GM12878 (cell line): ENCODE data around the gene LRRC47. TPM values are rescaled to one million over a fixed set of nuclear protein-coding genes. Genes with fewer than 3 reads are reported as not detected.

Experiments
- ATAC-seq: fragments of 200-7000 bp; cut with Tn5 transposase; 3 replicates; pipeline ENCODE4 v1.9.1; 2020; ENCODE audit warnings: mild to moderate bottlenecking, moderate library complexity
- BruUV-seq: library from RNA; stranded (reverse); fragments of 400-500 nt; replicated peaks from 2 replicates; lab custom pipeline; 2021; lab: Mats Ljungman, UMichigan
- CTCF ChIA-PET: fragments of 300-600 bp; sonication (Branson Sonifier 250); formaldehyde crosslinking; extraction: SDS; loops from one replicate; lab custom pipeline; 2021; ENCODE audit warnings: inconsistent platforms; lab: Yijun Ruan, JAX
- POLR2A ChIA-PET: fragments of 350-600 bp; formaldehyde crosslinking; extraction: SDS; loops from one replicate; lab custom pipeline; 2021; ENCODE audit warnings: inconsistent platforms; lab: Charles Lee
- RAD21 ChIA-PET: fragments of 300-600 bp; sonication (Branson Sonifier 250); formaldehyde crosslinking; loops from one replicate; lab custom pipeline; 2023; ENCODE audit warnings: antibody characterized with exemption; ENCODE audit not compliant: unreplicated experiment; lab: Charles Lee
- SMC1A ChIA-PET: fragments of 300-600 bp; sonication (Branson Sonifier 250); formaldehyde crosslinking; loops from one replicate; lab custom pipeline; 2023; ENCODE audit not compliant: unreplicated experiment, uncharacterized antibody; lab: Charles Lee
- DNase-seq: peaks from one replicate; pipeline ENCODE4 v3.0.0-alpha.2; 2011; ENCODE audit warnings: low read depth, low spot score
- FAIRE-seq: peaks from 3 replicates; lab custom pipeline; 2011; peaks lifted over from hg19 to GRCh38; lab: Jason Lieb, UNC
- H2AFZ ChIP-seq: 2 replicates; pipeline ENCODE4 v1.6.0; 2011; ENCODE audit warnings: low read depth, low read length, control low read depth; ENCODE audit not compliant: control insufficient read depth
- H3K27ac ChIP-seq: 2 replicates; pipeline ENCODE4 v1.5.1; 2011; ENCODE audit warnings: control low read depth; ENCODE audit not compliant: control insufficient read depth, insufficient read depth
- H3K27me3 ChIP-seq, 2 experiments: replicated peaks in 1 of 2; 2 replicates each; pipeline versions ENCODE4 v1.6.0 to v1.6.1; 2011; ENCODE audit warnings: low read length in 1 of 2; ENCODE audit not compliant: control insufficient read depth in 2 of 2, insufficient read depth in 2 of 2
- H3K36me3 ChIP-seq, 2 experiments: 2 replicates each; pipeline ENCODE4 v1.5.1; 2011; ENCODE audit warnings: low read length in 1 of 2; ENCODE audit not compliant: control insufficient read depth in 2 of 2, insufficient read depth in 2 of 2
- H3K4me1 ChIP-seq: 2 replicates; pipeline ENCODE4 v1.6.1; 2011; ENCODE audit warnings: mild to moderate bottlenecking, low read length, moderate library complexity, mixed read lengths; ENCODE audit not compliant: control insufficient read depth, insufficient read depth
- H3K4me2 ChIP-seq: 2 replicates; pipeline ENCODE4 v1.6.0; 2011; ENCODE audit warnings: control low read depth; ENCODE audit not compliant: control insufficient read depth, insufficient read depth
- H3K4me3 ChIP-seq: fragments of 200-600 bp; sonication (generic); 2 replicates; pipeline ENCODE4 v1.5.1; 2016
- H3K79me2 ChIP-seq: 2 replicates; pipeline ENCODE4 v1.6.0; 2011; ENCODE audit warnings: low read length; ENCODE audit not compliant: control insufficient read depth, insufficient read depth
- H3K9ac ChIP-seq: 2 replicates; pipeline ENCODE4 v1.8.0; 2011; ENCODE audit warnings: low read length, control low read depth, mixed read lengths; ENCODE audit not compliant: control insufficient read depth, insufficient read depth
- H3K9me3 ChIP-seq: replicated peaks from 3 replicates; pipeline ENCODE4 v1.5.1; 2011; ENCODE audit warnings: mild to moderate bottlenecking, low read length; ENCODE audit not compliant: control insufficient read depth, insufficient read depth
- H4K20me1 ChIP-seq: 2 replicates; pipeline ENCODE4 v1.6.0; 2011; ENCODE audit not compliant: control insufficient read depth, insufficient read depth
- ASH2L ChIP-seq: fragments of 300-600, 200-600 bp; sonication (generic); IDR thresholded peaks from 2 replicates; pipeline ENCODE4 v1.6.1; 2017; ENCODE audit warnings: low read depth, mild to moderate bottlenecking, borderline replicate concordance
- BCL11A ChIP-seq: IDR thresholded peaks from 2 replicates; pipeline ENCODE4 v1.6.1; 2011; ENCODE audit warnings: low read depth, low read length
- FOXK2 ChIP-seq: fragments of 450-650 bp; IDR thresholded peaks from 2 replicates; pipeline ENCODE4 v1.6.1; 2017; ENCODE audit warnings: mild to moderate bottlenecking, moderate library complexity
- HDAC6 ChIP-seq: fragments of 200-600 bp; sonication (generic); IDR thresholded peaks from one replicate; pipeline ENCODE4 v1.8.0; 2017; ENCODE audit warnings: antibody characterized with exemption; ENCODE audit not compliant: unreplicated experiment
- IKZF1 ChIP-seq: fragments of 450-650 bp; conservative IDR thresholded peaks from 2 replicates; pipeline ENCODE4 v1.6.1; 2017; ENCODE audit warnings: antibody characterized with exemption, mild to moderate bottlenecking
- IRF5 ChIP-seq: fragments of 450-650 bp; IDR thresholded peaks from 2 replicates; pipeline ENCODE4 v1.6.1; 2017; ENCODE audit warnings: borderline replicate concordance
- JUNB ChIP-seq: IDR thresholded peaks from 2 replicates; pipeline ENCODE4 v1.6.1; 2016; ENCODE audit warnings: antibody characterized with exemption, mild to moderate bottlenecking
- PML ChIP-seq: IDR thresholded peaks from 2 replicates; pipeline ENCODE4 v1.6.1; 2012; ENCODE audit warnings: low read length, inconsistent platforms
- POLR2AphosphoS5 ChIP-seq: IDR thresholded peaks from 2 replicates; pipeline ENCODE4 v1.6.1; 2011; ENCODE audit warnings: mild to moderate bottlenecking, low read length, inconsistent platforms
- RB1 ChIP-seq: fragments of 450-650 bp; formaldehyde crosslinking; IDR thresholded peaks from 2 replicates; pipeline ENCODE4 v1.6.1; 2017; ENCODE audit warnings: mild to moderate bottlenecking, borderline replicate concordance
- RCOR1 ChIP-seq: conservative IDR thresholded peaks from 2 replicates; pipeline ENCODE4 v1.6.1; 2012; ENCODE audit warnings: low read depth, low read length, improper control_type of control experiment
- REST ChIP-seq: IDR thresholded peaks from 2 replicates; pipeline ENCODE4 v1.6.1; 2012; ENCODE audit warnings: mild to moderate bottlenecking, low read depth, low read length
- SKIL ChIP-seq: fragments of 450-650 bp; IDR thresholded peaks from 2 replicates; pipeline ENCODE4 v1.6.1; 2017; ENCODE audit warnings: mild to moderate bottlenecking, low read depth, inconsistent platforms; ENCODE audit not compliant: poor library complexity, severe bottlenecking
- STAT1 ChIP-seq: fragments of 450-650 bp; conservative IDR thresholded peaks from 2 replicates; pipeline ENCODE4 v1.6.1; 2014; ENCODE audit warnings: antibody characterized with exemption, mild to moderate bottlenecking
- TCF3 ChIP-seq: IDR thresholded peaks from 2 replicates; pipeline ENCODE4 v1.6.1; 2012; ENCODE audit warnings: low read depth, mild to moderate bottlenecking, low read length, borderline replicate concordance; ENCODE audit not compliant: insufficient read depth
- YY1 ChIP-seq: IDR thresholded peaks from 2 replicates; pipeline ENCODE4 v1.6.1; 2011; ENCODE audit warnings: low read depth, mild to moderate bottlenecking, low read length
- ZNF274 ChIP-seq: IDR thresholded peaks from one replicate; pipeline ENCODE4 v1.8.0; 2011; ENCODE audit not compliant: insufficient read length, insufficient read depth
- WGBS: methylation state at CpG from one replicate; pipeline ENCODE4 v1.1.6; 2016; ENCODE audit warnings: low lambda C conversion rate; ENCODE audit not compliant: insufficient replicate concordance, insufficient coverage; ENCODE audit errors: missing lambda C conversion rate; 5-methylcytosine and 5-hydroxymethylcytosine counted together
- in situ Hi-C: fragments of 300-500 bp; cut with MboI; formaldehyde crosslinking; loops from 9 replicates; pipeline ENCODE4 v1.14.3; 2018; ENCODE audit warnings: mixed read lengths
- intact Hi-C: fragments of 100-400 bp; cut with micrococcal nuclease; formaldehyde crosslinking; loops from one replicate; pipeline ENCODE4 v1.14.2; 2022; ENCODE audit not compliant: unreplicated experiment
- polyA plus RNA-seq, 11 experiments: library from polyadenylated mRNA; depleted of rRNA in 4 of 11; unstranded in 6 of 11; stranded (reverse) in 5 of 11; fragments of >200 nt; fragmentation: Nextera tagmentation in 4 of 11; fragmentation: Illumina TruSeq in 1 of 11; extraction: Ambion mirVana in 4 of 11; extraction: Trizol in 1 of 11; gene quantifications; 1 replicate in 1 of 11; 2 replicates in 10 of 11; pipeline versions ENCODE4 v1.2.1 to v1.2.3, GENCODE V29; 2011 to 2016; ENCODE audit warnings: inconsistent platforms in 2 of 11, missing spikeins in 2 of 11, low read depth in 1 of 11
- total RNA-seq, 4 experiments: library from RNA; depleted of rRNA in 3 of 4; stranded (reverse); fragments of >200 nt in 3 of 4; fragmentation: Illumina TruSeq in 1 of 4; extraction: Trizol in 1 of 4; gene quantifications; 2 replicates each; pipeline versions ENCODE4 v1.2.1 to v1.2.3, GENCODE V29; 2013 to 2021

Gene LRRC47
- total and polyA plus RNA-seq, 10 of the 15 experiments (the other 5 are each of a cell fraction or from before 2014, with no cell fraction given), result 2.5 to 34.6 (median 18.2) TPM

DNA sequence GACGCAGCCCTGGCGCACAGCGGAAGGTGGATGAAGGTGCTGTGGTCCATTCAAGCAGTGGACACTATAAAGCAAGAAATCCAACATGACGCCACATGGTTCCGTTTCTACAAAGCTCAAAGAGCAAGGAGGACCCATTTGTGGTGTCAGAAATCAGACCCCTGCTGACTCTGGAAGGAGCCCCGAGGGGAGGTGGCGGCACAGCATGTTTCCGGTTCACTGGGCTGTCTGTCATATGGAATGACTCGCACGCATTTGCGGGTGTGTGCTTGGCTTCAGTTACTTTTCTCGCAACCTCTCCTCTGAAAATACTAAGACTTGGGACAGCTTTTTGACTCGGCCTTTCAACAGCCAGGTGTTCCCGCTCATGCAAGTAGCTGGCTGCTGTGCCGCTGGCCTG, 29.1 kb upstream of the LRRC47 start:
- in situ Hi-C loops, result no loop called here
- H3K79me2 ChIP-seq, result no peaks in the 10 kb centered on the region
- H3K36me3 ChIP-seq, result peaks cover 4 to 11% of the 10 kb centered on the region in 2 experiments; a peak in 3 of 4 replicates
- no peaks in the 10 kb centered on the region for H3K4me1 ChIP-seq
- no peaks in the 10 kb centered on the region for H4K20me1 ChIP-seq
- H3K27ac ChIP-seq, result no peak overlapping the region
- 97% methylated on average over 15 of the region's 15 CpGs for WGBS
- no peaks in the 10 kb centered on the region for H3K9me3 ChIP-seq
- DNase-seq, result no peak
- H3K4me3 ChIP-seq, result no peak overlapping the region
- RAD21 ChIA-PET, result no interaction called here
- intact Hi-C loops, result no loop called here
- no peak overlapping the region for H3K4me2 ChIP-seq
- no peak overlapping the region for H2AFZ ChIP-seq
- no peak overlapping the region for H3K9ac ChIP-seq
- no peak for FAIRE-seq
- ATAC-seq, result no peak
- no peaks in the 10 kb centered on the region for H3K27me3 ChIP-seq
- SMC1A ChIA-PET, result no interaction called here
- CTCF ChIA-PET, result no interaction called here
- BruUV-seq, result no TSS peak
- POLR2A ChIA-PET, result no interaction called here
- TF ChIP-seq SKIL (no peak), FOXK2 (no peak), POLR2AphosphoS5 (no peak), YY1 (no peak), JUNB (no peak), BCL11A (no peak), RB1 (no peak), ASH2L (no peak), RCOR1 (no peak), TCF3 (no peak), IRF5 (no peak), IKZF1 (no peak), PML (no peak), STAT1 (no peak), ZNF274 (no peak), REST (no peak), HDAC6 (no peak)
